Vagina (tissue), 2 donors: ENCODE results near the gene PTPRF.

Experiments
- CTCF ChIP-seq, 3 experiments: fragments of 450-650 bp in 2 of 3; fragments of 200-600 bp in 1 of 3; sonication (generic) in 1 of 3; IDR thresholded peaks; one replicate each; pipeline ENCODE4 v1.5.1; 2017 to 2019; ENCODE audit warnings: antibody characterized with exemption in 3 of 3, mild to moderate bottlenecking in 2 of 3, moderate library complexity in 2 of 3
- POLR2AphosphoS5 ChIP-seq, 2 donors: sonication (generic); formaldehyde crosslinking; IDR thresholded peaks; one replicate each; pipeline ENCODE4 v1.9.0; 2017; ENCODE audit warnings: antibody characterized with exemption in 2 of 2, mild to moderate bottlenecking in 2 of 2, low read depth in 1 of 2; ENCODE audit not compliant: insufficient read depth in 1 of 2

- TF ChIP-seq CTCF (IDR thresholded peaks at IDR 0.05) = no peak
- no peak for TF ChIP-seq POLR2AphosphoS5 (IDR thresholded peaks at IDR 0.05; ENCODE audit: insufficient read depth in 1 of 2, low read depth in 1 of 2)
Measured at GRCh38 chr1:43548285-43549271, 17.9 kb downstream of the PTPRF start.
